AG04449 (cell line): Measurements from ENCODE around the gene FTCDNL1.

Experiments
- CTCF ChIA-PET: fragments of 350-600 bp; formaldehyde crosslinking; extraction: SDS; loops from one replicate; lab custom pipeline; 2021; ENCODE audit warnings: antibody characterized with exemption; lab: Yijun Ruan, JAX
- POLR2A ChIA-PET: fragments of 400-600, 350-600 bp; formaldehyde crosslinking; extraction: SDS; loops from one replicate; lab custom pipeline; 2020; ENCODE audit warnings: antibody characterized with exemption, inconsistent platforms; lab: Yijun Ruan, JAX
- DNase-seq: peaks from one replicate; pipeline ENCODE4 v3.0.0-alpha.2; 2010; ENCODE audit warnings: low read depth, low spot score
- H3K4me3 ChIP-seq: 2 replicates; pipeline ENCODE4 v1.5.1; 2011; ENCODE audit warnings: low read depth, mild to moderate bottlenecking, control low read depth, low read length
- TF ChIP-seq, protein P1 (sequence below): IDR thresholded peaks from one replicate; pipeline ENCODE4 v1.5.1; 2011; ENCODE audit warnings: mild to moderate bottlenecking, moderate library complexity, low read length, control low read depth, inconsistent platforms; ENCODE audit not compliant: insufficient read depth; ENCODE audit errors: missing control alignments

Gene FTCDNL1

DNA sequence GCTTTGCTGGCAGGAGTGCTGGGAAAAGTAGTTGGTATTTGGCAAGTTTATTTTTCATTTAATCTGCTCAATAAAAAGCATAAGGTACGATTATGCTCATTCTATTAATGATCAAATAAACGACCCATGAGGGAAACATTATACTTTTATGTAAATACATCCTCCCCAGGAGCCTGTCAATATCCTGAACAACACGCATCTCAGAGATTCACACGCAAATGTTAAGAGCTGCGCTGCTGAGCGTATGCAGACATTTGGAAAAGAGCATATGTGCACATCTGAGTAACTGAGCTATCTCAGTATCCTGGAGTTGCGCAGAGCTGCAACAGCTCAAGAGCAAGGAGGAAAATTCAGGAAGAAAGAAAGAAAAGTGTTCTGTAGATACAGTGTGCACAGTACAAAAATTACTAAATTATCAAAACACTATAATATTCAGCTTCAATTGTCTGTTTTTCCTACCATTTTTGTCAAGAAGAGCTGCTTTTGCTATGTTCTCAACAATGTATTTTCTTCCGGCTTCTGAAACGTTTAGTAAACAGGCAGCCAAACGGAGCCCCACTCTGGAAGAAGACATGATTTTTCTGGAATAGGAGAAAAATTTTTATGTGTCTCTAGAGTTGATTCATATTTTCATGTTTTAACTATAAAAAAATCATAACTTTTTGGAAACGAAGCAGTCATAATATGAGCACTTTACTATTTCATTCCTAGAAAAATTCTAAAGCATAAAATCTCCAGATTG, 2.4 kb downstream of the FTCDNL1 start:
- H3K4me3 ChIP-seq = no peak overlapping the region
- CTCF ChIA-PET = interaction anchor here (2.2 kb wide), 1 partner anchor 13 kb away, joined by 7 read pairs; no protein-coding TSS in a partner anchor
- POLR2A ChIA-PET = no interaction called here
- TF ChIP-seq, protein P1, sequence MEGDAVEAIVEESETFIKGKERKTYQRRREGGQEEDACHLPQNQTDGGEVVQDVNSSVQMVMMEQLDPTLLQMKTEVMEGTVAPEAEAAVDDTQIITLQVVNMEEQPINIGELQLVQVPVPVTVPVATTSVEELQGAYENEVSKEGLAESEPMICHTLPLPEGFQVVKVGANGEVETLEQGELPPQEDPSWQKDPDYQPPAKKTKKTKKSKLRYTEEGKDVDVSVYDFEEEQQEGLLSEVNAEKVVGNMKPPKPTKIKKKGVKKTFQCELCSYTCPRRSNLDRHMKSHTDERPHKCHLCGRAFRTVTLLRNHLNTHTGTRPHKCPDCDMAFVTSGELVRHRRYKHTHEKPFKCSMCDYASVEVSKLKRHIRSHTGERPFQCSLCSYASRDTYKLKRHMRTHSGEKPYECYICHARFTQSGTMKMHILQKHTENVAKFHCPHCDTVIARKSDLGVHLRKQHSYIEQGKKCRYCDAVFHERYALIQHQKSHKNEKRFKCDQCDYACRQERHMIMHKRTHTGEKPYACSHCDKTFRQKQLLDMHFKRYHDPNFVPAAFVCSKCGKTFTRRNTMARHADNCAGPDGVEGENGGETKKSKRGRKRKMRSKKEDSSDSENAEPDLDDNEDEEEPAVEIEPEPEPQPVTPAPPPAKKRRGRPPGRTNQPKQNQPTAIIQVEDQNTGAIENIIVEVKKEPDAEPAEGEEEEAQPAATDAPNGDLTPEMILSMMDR = no peak
- no peak for DNase-seq

DNA sequence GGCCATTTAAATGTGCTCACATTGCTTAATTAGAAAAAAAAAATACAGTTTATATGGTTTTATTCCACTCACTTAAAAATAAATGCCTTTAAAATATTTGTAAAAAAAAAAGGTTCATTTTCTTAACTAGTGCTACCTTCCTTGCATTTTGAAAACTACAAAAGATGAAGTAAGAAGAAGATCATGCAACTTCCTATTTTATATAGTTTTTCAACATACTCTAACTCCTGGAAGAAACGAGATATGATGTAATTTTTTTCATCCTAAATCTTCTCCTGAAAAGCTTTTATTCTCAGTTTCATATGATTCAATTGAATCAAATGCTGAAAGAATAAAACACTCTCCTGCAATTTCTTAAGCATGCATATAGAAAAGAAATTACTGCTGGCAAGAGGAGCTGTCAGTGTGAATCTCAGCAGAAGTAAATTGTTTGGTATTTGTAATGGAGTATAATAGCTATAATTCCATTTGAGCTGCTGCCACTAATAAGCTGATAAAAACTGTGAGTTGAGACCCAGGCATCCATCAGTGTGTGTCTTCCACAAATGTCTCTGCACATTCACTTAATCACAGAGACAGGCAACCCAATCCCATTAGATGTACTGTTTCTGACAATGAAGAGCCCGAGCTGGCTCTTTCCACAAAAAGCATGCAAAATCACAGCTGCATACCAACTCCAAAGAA, 3.7 kb downstream of the FTCDNL1 start:
- no peak for DNase-seq
- no peak overlapping the region for H3K4me3 ChIP-seq
- POLR2A ChIA-PET = interaction anchor here (0.7 kb wide), 1 partner anchor 31 kb away, joined by 4 read pairs; no protein-coding TSS in a partner anchor
- CTCF ChIA-PET = interaction anchor here (2.2 kb wide), 1 partner anchor 14 kb away, joined by 7 read pairs; no protein-coding TSS in a partner anchor
- TF ChIP-seq, protein P1 = no peak

DNA sequence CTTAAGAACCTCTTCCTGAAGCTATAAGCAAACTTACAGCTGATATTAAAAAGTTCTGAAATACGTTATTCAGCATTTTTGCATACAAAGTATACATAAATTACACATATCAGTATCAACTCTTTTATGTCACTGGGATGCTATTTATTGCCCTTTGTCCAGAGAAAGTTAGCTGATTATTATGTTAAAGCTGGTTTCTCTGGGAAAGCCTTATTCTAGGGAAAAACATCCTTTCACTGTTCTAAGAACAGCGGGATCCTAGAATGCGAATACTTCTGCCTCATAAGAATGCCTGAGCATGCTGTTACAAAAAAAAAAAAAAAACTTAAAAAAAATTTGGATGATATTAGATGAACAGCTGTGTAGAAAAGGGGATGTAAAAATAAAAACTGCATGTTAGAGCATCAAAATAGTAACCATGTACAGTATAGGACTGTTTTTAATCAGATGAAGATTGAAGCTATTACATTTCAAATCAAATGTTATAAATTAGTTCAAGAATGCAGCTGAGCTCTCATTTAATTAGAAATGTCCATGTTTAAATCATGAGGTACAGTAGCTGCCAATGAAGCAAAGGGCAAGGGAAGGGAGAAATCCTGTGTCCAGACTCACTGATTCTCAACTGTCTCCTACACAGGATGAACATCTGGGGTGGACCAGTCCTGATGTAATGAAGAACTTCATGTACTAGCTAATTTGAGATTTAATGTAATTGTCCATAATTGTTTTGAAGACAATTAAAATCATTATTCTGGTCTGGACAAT, 8.2 kb downstream of the FTCDNL1 start:
- ChIA-PET POLR2A (no interaction called here), CTCF (interaction anchor here (0.8 to 1.3 kb wide), 3 partner anchors 8 to 355 kb away, joined by 3 to 5 read pairs (median 3); partner anchors contain the start of gene FTCDNL1)
- no peak for DNase-seq
- TF ChIP-seq, protein P1 = no peak
- no peak overlapping the region for H3K4me3 ChIP-seq

DNA sequence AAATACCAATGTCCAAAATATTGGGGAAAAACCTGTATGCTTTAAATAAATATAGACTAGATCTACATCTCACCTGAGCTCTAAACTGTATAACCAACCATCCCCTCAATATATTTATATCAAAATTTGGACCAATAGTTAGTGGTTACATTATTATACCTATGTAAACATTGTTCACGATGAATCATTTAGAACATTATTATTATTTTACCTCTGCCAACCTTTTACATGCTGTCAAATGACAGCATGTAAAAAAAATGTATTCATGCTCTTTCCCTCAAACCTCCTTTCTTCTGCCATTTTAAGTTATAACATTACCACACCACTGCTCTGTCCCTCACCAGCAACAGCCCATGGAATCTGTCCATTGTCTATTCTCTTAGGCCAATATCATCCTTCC, 9.6 kb downstream of the FTCDNL1 start:
- CTCF ChIA-PET = no interaction called here

DNA sequence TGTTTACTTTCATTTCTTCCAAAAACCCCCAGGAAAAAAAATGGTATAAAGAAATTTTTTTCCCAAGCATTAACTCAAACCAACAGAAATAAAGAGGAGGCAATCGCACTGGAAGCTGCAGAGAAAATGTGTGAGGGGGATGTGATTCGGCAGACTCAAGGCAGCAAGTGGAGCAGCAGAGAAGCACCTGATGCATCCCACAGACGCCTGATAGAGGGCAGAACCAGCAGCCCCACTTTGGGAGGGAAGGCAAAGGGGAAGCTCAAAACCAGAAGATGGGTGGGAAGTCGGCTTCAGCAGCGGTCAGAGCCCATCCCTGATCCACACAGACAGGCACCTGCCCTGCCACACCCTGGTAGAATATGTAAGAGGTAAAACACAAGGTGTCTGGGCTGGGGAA, 12.6 kb downstream of the FTCDNL1 start:
- ChIA-PET POLR2A (no interaction called here), CTCF (no interaction called here)
- no peak for DNase-seq
- TF ChIP-seq, protein P1 = no peak
- H3K4me3 ChIP-seq = no peak overlapping the region

More for the DNA sequence above, 9.6 kb downstream of the FTCDNL1 start:
- POLR2A ChIA-PET = no interaction called here
- TF ChIP-seq, protein P1 = no peak
- DNase-seq = no peak
- H3K4me3 ChIP-seq = no peak overlapping the region

DNA sequence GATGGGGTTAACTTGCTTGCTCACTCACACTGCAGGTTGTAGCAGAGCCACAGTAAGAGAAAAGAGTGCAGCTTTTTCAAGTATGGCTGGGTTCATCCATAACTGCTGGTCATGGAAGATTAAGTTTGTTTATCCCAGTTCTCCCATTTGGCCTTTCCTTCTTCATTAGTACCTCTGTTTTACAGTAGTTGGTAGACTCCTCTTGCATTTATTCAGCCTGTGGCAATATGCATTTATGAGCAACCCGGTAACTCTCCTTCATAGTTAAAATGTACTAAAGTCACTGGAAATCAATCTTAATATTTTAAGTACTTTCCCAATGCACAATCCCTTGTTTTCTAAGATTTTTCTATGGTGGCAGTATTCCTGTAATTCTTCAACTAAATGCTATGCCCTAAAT, 14.0 kb downstream of the FTCDNL1 start:
- TF ChIP-seq, protein P1 = no peak
- H3K4me3 ChIP-seq = no peak overlapping the region
- no peak for DNase-seq
- ChIA-PET POLR2A (no interaction called here), CTCF (no interaction called here)
